ENCODE measurements around the gene C2CD5. TPM values are rescaled to one million over a fixed set of nuclear protein-coding genes. Genes with fewer than 3 reads are reported as not detected.

C2CD5 gene
- total RNA-seq, 1 experiment from 2014 or later, result 35.4 TPM

GRCh38 chr12:22529281-22530060 is 14.9 kb downstream of the C2CD5 start:
- H3K79me2 ChIP-seq (ENCODE audit: insufficient read depth, low read length), result no peaks in the 10 kb centered on the region
- H4K5ac ChIP-seq (ENCODE audit: insufficient read length, low read depth, low read length), result no peak overlapping the region
- DNase-seq, result no peak
- no peak overlapping the region for H3K4ac ChIP-seq (ENCODE audit: low read depth, low read length)
- no peak overlapping the region for H3K4me3 Mint-ChIP-seq
- no peak overlapping the region for H2AFZ ChIP-seq (ENCODE audit: low read length)
- H2BK12ac ChIP-seq (ENCODE audit: insufficient read length, low read depth, low read length), result no peak overlapping the region
- H3K9me3 Mint-ChIP-seq, result no peaks in the 10 kb centered on the region; a peak in 1 of 5 replicates
- H2BK20ac ChIP-seq (ENCODE audit: low read depth, low read length, poor library complexity, severe bottlenecking), result no peak overlapping the region
- no peak overlapping the region for H4K8ac ChIP-seq (replicated peaks; ENCODE audit: insufficient read length, low read depth, low read length)
- no peak overlapping the region for H2BK120ac ChIP-seq (ENCODE audit: low read depth, low read length, poor library complexity, severe bottlenecking)
- no peak overlapping the region for H2BK15ac ChIP-seq (ENCODE audit: low read depth, low read length)
- no peak overlapping the region for H4K91ac ChIP-seq (ENCODE audit: insufficient read length, low read depth, low read length)
- H3T11ph ChIP-seq (ENCODE audit: low read length), result no peak overlapping the region
- no peaks in the 10 kb centered on the region for H3K79me1 ChIP-seq (ENCODE audit: insufficient read depth, low read depth, low read length, poor library complexity, severe bottlenecking)
- H3K4me1 ChIP-seq (ENCODE audit: insufficient read depth, low read length), result no peaks in the 10 kb centered on the region
- peaks cover 28 to 32% (median 29%) of the 10 kb centered on the region in 3 experiments for H3K36me3 Mint-ChIP-seq (ENCODE audit: insufficient read depth in 1 of 3, low read depth in 3 of 3)
- TF ChIP-seq CTCF (conservative IDR thresholded peaks at IDR 0.05), result peak; percentile 76
- no peak overlapping the region for H3K4me2 ChIP-seq (ENCODE audit: insufficient read depth, insufficient read length, low read length)
- H3K56ac ChIP-seq (ENCODE audit: insufficient read length, low read depth, low read length), result no peak overlapping the region
- no peak overlapping the region for H2AK5ac ChIP-seq (ENCODE audit: insufficient read length, low read length)
- H3K23ac ChIP-seq (ENCODE audit: insufficient read length, low read depth, low read length), result no peak overlapping the region
- no peaks in the 10 kb centered on the region for H3K27me3 ChIP-seq (ENCODE audit: insufficient read depth, low read length)
- no peak overlapping the region for H3K14ac ChIP-seq (ENCODE audit: insufficient read depth, low read length)
- H3K4me1 Mint-ChIP-seq, result no peaks in the 10 kb centered on the region
- no peaks in the 10 kb centered on the region for H3K23me2 ChIP-seq (ENCODE audit: insufficient read length, low read depth, low read length, poor library complexity, severe bottlenecking)
- no peak overlapping the region for H2BK5ac ChIP-seq (ENCODE audit: insufficient read length, low read length)
- no peak overlapping the region for H3K9ac ChIP-seq (ENCODE audit: extremely low read depth, insufficient read length, low read length)
- H3K9me3 ChIP-seq (ENCODE audit: control insufficient read depth, low read depth, low read length), result no peaks in the 10 kb centered on the region
- H3K27ac Mint-ChIP-seq, result no peak overlapping the region
- no peaks in the 10 kb centered on the region for H3K27me3 Mint-ChIP-seq (ENCODE audit: low read depth)
- H4K20me1 ChIP-seq (ENCODE audit: control insufficient read depth, insufficient read depth, insufficient read length), result no peaks in the 10 kb centered on the region
- H3K18ac ChIP-seq (ENCODE audit: insufficient read length, low read depth, low read length), result no peak overlapping the region
- no CpG with 5 or more reads among the region's 3 CpGs for WGBS (ENCODE audit: extremely low coverage, insufficient read length, low lambda C conversion rate)
- no peak overlapping the region for H3K27ac ChIP-seq (ENCODE audit: insufficient read length, low read depth, low read length)
